Neural progenitor cell (in vitro differentiated cells): ENCODE measurements around the gene MLYCD. TPM values are rescaled to one million over a fixed set of nuclear protein-coding genes. Genes with fewer than 3 reads are reported as not detected.

Experiments used
- DNase-seq: peaks from one replicate; pipeline ENCODE4 v3.0.0-alpha.2; 2016; ENCODE audit warnings: low spot score
- H2AFZ ChIP-seq: fragments of 200-600 bp; sonication (generic); replicated peaks from 2 replicates; pipeline ENCODE4 v1.6.1; 2016; ENCODE audit warnings: antibody characterized with exemption
- H3F3A ChIP-seq: fragments of 200-600 bp; sonication (generic); 2 replicates; pipeline ENCODE4 v1.6.1; 2016; ENCODE audit warnings: antibody characterized with exemption, low read depth
- H3K27ac ChIP-seq: fragments of 200-600 bp; sonication (generic); 2 replicates; pipeline ENCODE4 v1.5.1; 2016; ENCODE audit warnings: mild to moderate bottlenecking
- H3K27me3 ChIP-seq: fragments of 200-600 bp; sonication (generic); 2 replicates; pipeline ENCODE4 v1.6.1; 2016; ENCODE audit warnings: mild to moderate bottlenecking, moderate library complexity
- H3K36me3 ChIP-seq: fragments of 200-600 bp; sonication (generic); 2 replicates; pipeline ENCODE4 v1.5.1; 2016
- H3K4me1 ChIP-seq: fragments of 200-600 bp; sonication (generic); 2 replicates; pipeline ENCODE4 v1.6.1; 2016; ENCODE audit warnings: mixed run types
- H3K4me2 ChIP-seq: fragments of 200-600 bp; sonication (generic); 2 replicates; pipeline ENCODE4 v1.6.1; 2016
- H3K4me3 ChIP-seq: fragments of 200-600 bp; sonication (generic); 2 replicates; pipeline ENCODE4 v1.5.1; 2016
- H3K79me2 ChIP-seq: fragments of 200-600 bp; sonication (generic); 2 replicates; pipeline ENCODE4 v1.6.1; 2016; ENCODE audit warnings: low read depth
- H3K9ac ChIP-seq: fragments of 200-600 bp; sonication (generic); 2 replicates; pipeline ENCODE4 v1.6.1; 2016
- H3K9me3 ChIP-seq: fragments of 200-600 bp; sonication (generic); 2 replicates; pipeline ENCODE4 v1.5.1; 2016; ENCODE audit warnings: low read depth
- H4K20me1 ChIP-seq: fragments of 200-600 bp; sonication (generic); 2 replicates; pipeline ENCODE4 v1.6.1; 2016; ENCODE audit warnings: low read depth
- H3K27ac Mint-ChIP-seq: 3 replicates; pipeline ENCODE4 v1.8.0; 2021; ENCODE audit warnings: mixed read lengths
- H3K27me3 Mint-ChIP-seq: 2 replicates; pipeline ENCODE4 v1.8.0; 2022; ENCODE audit warnings: low read depth, mild to moderate bottlenecking, inconsistent platforms, moderate library complexity, mixed read lengths; ENCODE audit not compliant: insufficient read depth
- H3K36me3 Mint-ChIP-seq: 3 replicates; pipeline ENCODE4 v1.8.0; 2021; ENCODE audit warnings: mixed read lengths
- H3K4me1 Mint-ChIP-seq: 3 replicates; pipeline ENCODE4 v1.8.0; 2021; ENCODE audit warnings: mixed read lengths
- H3K4me3 Mint-ChIP-seq: 3 replicates; pipeline ENCODE4 v1.8.0; 2021; ENCODE audit warnings: mild to moderate bottlenecking, moderate library complexity, mixed read lengths
- H3K9me3 Mint-ChIP-seq: 3 replicates; pipeline ENCODE4 v1.8.0; 2020; ENCODE audit warnings: mixed read lengths
- CTCF ChIP-seq: fragments of 200-600 bp; sonication (generic); IDR thresholded peaks from 2 replicates; pipeline ENCODE4 v1.5.1; 2017; ENCODE audit warnings: antibody characterized with exemption, mild to moderate bottlenecking
- EZH2 ChIP-seq: fragments of 200-600 bp; sonication (generic); IDR thresholded peaks from 2 replicates; pipeline ENCODE4 v1.6.1; 2017; ENCODE audit warnings: antibody characterized with exemption, mild to moderate bottlenecking, moderate library complexity
- EZH2phosphoT487 ChIP-seq: fragments of 200-600 bp; sonication (generic); IDR thresholded peaks from 2 replicates; pipeline ENCODE4 v1.6.1; 2017; ENCODE audit warnings: antibody characterized with exemption
- total RNA-seq: library from RNA; depleted of rRNA; stranded (reverse); fragments of >200 nt; gene quantifications from 2 replicates; pipeline ENCODE4 v1.2.3, GENCODE V29; 2015; ENCODE audit warnings: low replicate concordance

The MLYCD gene
- total RNA-seq, 1 donor from 2014 or later, result 2.5 TPM

GRCh38 chr16:83851473-83851872 lies 47.4 kb upstream of the MLYCD start:
- no peak for DNase-seq

GRCh38 chr16:83852774-83853173 lies 46.1 kb upstream of the MLYCD start:
- Histone ChIP-seq H3K4me3 (no peak overlapping the region), H4K20me1 (no peaks in the 10 kb centered on the region), H3F3A (no peaks in the 10 kb centered on the region), H3K4me1 (peaks cover 17% of the 10 kb centered on the region), H3K4me2 (no peak overlapping the region), H3K9ac (no peak overlapping the region), H3K9me3 (no peaks in the 10 kb centered on the region), H3K79me2 (no peaks in the 10 kb centered on the region), H3K27ac (no peak overlapping the region), H3K27me3 (no peaks in the 10 kb centered on the region), H2AFZ (no peak overlapping the region), H3K36me3 (no peaks in the 10 kb centered on the region)
- H3K9me3 Mint-ChIP-seq, result no peaks in the 10 kb centered on the region
- TF ChIP-seq EZH2 (no peak), CTCF (no peak), EZH2phosphoT487 (no peak)
- peaks cover 34% of the 10 kb centered on the region for H3K4me1 Mint-ChIP-seq
- DNase-seq, result no peak
- H3K27me3 Mint-ChIP-seq, result peaks cover 11% of the 10 kb centered on the region
- no peak overlapping the region for H3K4me3 Mint-ChIP-seq
- H3K27ac Mint-ChIP-seq, result no peak overlapping the region
- no peaks in the 10 kb centered on the region for H3K36me3 Mint-ChIP-seq

More at GRCh38 chr16:83851473-83851872, 47.4 kb upstream of the MLYCD start:
- H3K27me3 Mint-ChIP-seq, result peaks cover 11% of the 10 kb centered on the region
- Histone ChIP-seq H3K4me3 (no peak overlapping the region), H3F3A (no peaks in the 10 kb centered on the region), H2AFZ (no peak overlapping the region), H3K4me2 (no peak overlapping the region), H3K79me2 (no peaks in the 10 kb centered on the region), H3K27ac (no peak overlapping the region), H3K4me1 (peaks cover 20% of the 10 kb centered on the region), H3K9ac (no peak overlapping the region), H3K9me3 (no peaks in the 10 kb centered on the region), H3K27me3 (no peaks in the 10 kb centered on the region), H4K20me1 (no peaks in the 10 kb centered on the region), H3K36me3 (no peaks in the 10 kb centered on the region)
- H3K36me3 Mint-ChIP-seq, result no peaks in the 10 kb centered on the region
- peaks cover 37% of the 10 kb centered on the region for H3K4me1 Mint-ChIP-seq
- H3K27ac Mint-ChIP-seq, result peak overlapping the region; percentile 31
- no peaks in the 10 kb centered on the region for H3K9me3 Mint-ChIP-seq
- TF ChIP-seq EZH2phosphoT487, result no peak
- TF ChIP-seq EZH2, result no peak
- H3K4me3 Mint-ChIP-seq, result no peak overlapping the region

- Histone ChIP-seq H3K36me3 (no peaks in the 10 kb centered on the region), H3K4me1 (peaks cover 8% of the 10 kb centered on the region), H3K9me3 (no peaks in the 10 kb centered on the region), H3K27me3 (no peaks in the 10 kb centered on the region), H4K20me1 (no peaks in the 10 kb centered on the region), H3K9ac (no peak overlapping the region), H3K27ac (no peak overlapping the region), H3K4me3 (no peak overlapping the region), H2AFZ (no peak overlapping the region), H3K79me2 (no peaks in the 10 kb centered on the region), H3K4me2 (no peak overlapping the region), H3F3A (no peaks in the 10 kb centered on the region)
- DNase-seq, result no peak
- peaks cover 12% of the 10 kb centered on the region for H3K27me3 Mint-ChIP-seq
- H3K27ac Mint-ChIP-seq, result no peak overlapping the region
- TF ChIP-seq CTCF (no peak), EZH2 (no peak), EZH2phosphoT487 (no peak)
- H3K4me3 Mint-ChIP-seq, result no peak overlapping the region
- peaks cover 32% of the 10 kb centered on the region for H3K4me1 Mint-ChIP-seq
- no peaks in the 10 kb centered on the region for H3K9me3 Mint-ChIP-seq
- no peaks in the 10 kb centered on the region for H3K36me3 Mint-ChIP-seq
These were observed 45.1 kb upstream of the MLYCD start for GRCh38 chr16:83853834-83854233.

- no peak for TF ChIP-seq CTCF
- no peak for TF ChIP-seq EZH2phosphoT487
- no peak for TF ChIP-seq EZH2
These were observed 44.5 kb upstream of the MLYCD start for GRCh38 chr16:83854420-83854819.

More at GRCh38 chr16:83854420-83854819, 44.5 kb upstream of the MLYCD start:
- Mint-ChIP-seq H3K4me1 (peaks cover 27% of the 10 kb centered on the region), H3K36me3 (no peaks in the 10 kb centered on the region), H3K27me3 (peaks cover 13% of the 10 kb centered on the region), H3K27ac (no peak overlapping the region), H3K4me3 (no peak overlapping the region), H3K9me3 (no peaks in the 10 kb centered on the region)
- Histone ChIP-seq H3K36me3 (no peaks in the 10 kb centered on the region), H4K20me1 (no peaks in the 10 kb centered on the region), H2AFZ (no peak overlapping the region), H3K4me3 (no peak overlapping the region), H3F3A (no peaks in the 10 kb centered on the region), H3K27me3 (no peaks in the 10 kb centered on the region), H3K4me2 (no peak overlapping the region), H3K9ac (no peak overlapping the region), H3K4me1 (peaks cover 3% of the 10 kb centered on the region), H3K27ac (no peak overlapping the region), H3K79me2 (no peaks in the 10 kb centered on the region), H3K9me3 (no peaks in the 10 kb centered on the region)
- no peak for DNase-seq
